Ectodermal cell (in vitro differentiated cells): Measurements from ENCODE around the gene KIF5A.

ENCODE experiments used
- H3K27ac ChIP-seq: 2 replicates; pipeline ENCODE4 v1.7.0; 2013; ENCODE audit warnings: mild to moderate bottlenecking, low read depth, low read length; ENCODE audit not compliant: insufficient read depth, poor library complexity, severe bottlenecking
- H3K27me3 ChIP-seq: 2 replicates; pipeline ENCODE4 v1.7.0; 2013; ENCODE audit warnings: mild to moderate bottlenecking, low read length; ENCODE audit not compliant: insufficient read depth, control insufficient read depth, poor library complexity, severe bottlenecking
- H3K36me3 ChIP-seq: one replicate; pipeline ENCODE4 v1.7.0; 2013; ENCODE audit warnings: low read length; ENCODE audit not compliant: control insufficient read depth, insufficient read depth
- H3K4me1 ChIP-seq: one replicate; pipeline ENCODE4 v1.7.0; 2013; ENCODE audit warnings: low read length; ENCODE audit not compliant: control insufficient read depth, insufficient read depth
- H3K4me3 ChIP-seq: 2 replicates; pipeline ENCODE4 v1.7.0; 2013; ENCODE audit warnings: low read depth, low read length, control low read depth; ENCODE audit not compliant: insufficient read depth
- H3K9me3 ChIP-seq: 2 replicates; pipeline ENCODE4 v1.7.0; 2013; ENCODE audit warnings: mild to moderate bottlenecking, low read length, moderate library complexity; ENCODE audit not compliant: control insufficient read depth
- WGBS, 2 experiments: methylation state at CpG; one replicate each; pipeline ENCODE4 v1.1.7; 2013; ENCODE audit warnings: missing lambda C conversion rate in 2 of 2; 5-methylcytosine and 5-hydroxymethylcytosine counted together

Gene KIF5A

DNA sequence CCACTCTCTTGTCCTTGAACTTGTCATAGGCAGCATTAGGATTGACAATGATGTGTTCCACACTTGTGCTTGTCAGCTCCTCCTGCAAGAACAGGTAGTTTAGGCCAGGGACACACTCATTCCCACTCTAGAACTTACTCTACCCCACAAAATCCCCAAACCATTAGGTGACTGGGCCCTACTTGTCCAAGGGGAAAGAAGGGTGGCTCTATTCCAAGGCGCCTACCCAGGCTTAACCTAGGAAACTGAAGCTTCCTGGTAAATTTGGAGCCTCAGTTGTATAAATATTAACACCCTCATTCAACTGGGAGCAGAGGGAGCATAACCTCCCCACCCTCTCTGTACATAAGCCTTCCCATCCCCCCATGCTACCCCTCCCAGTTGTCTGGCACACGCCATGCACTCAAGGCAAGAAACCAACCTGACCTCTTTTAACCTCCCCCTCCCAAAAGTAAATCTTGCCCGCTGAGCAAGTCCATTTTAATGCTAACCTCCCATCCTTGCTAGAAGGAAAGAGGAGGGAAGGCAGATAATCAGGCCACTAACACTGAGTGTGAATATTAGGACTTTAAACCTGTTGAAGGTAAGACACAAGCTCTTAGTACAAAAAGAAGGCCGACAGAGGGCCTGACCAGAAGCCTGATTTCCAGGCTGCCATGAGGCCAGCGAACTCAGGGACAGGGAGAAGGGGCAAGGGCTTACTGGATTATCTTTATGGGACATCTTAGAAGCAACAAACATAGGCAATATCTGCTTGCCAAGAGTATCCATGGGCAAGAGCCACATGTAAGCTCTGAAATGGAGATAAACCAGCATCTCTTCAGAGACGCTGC lies 13.9 kb upstream of the KIF5A start:
- Histone ChIP-seq H3K27me3 (no peaks in the 10 kb centered on the region), H3K36me3 (peaks cover 28% of the 10 kb centered on the region), H3K4me3 (no peak overlapping the region), H3K4me1 (no peaks in the 10 kb centered on the region), H3K27ac (no peak overlapping the region), H3K9me3 (no peaks in the 10 kb centered on the region)
- 68 to 69% methylated on average over 6 of the region's 6 CpGs for WGBS, 2 experiments

DNA sequence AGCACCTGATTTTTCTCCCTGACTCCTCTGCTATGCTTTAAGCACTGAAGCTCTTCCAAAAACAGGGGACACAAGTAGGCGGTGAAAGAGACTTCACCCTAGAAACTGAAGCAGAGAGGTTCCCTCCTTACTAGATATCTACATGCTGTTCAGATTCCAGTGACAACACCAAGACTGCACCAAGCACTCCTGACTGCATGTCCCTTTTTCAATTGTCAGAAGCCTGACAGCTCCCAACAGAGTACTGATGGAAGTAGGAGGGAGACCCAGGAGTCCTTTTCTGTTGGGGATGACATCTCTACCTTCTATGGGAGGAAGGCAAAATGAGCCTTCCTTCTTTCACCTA lies 13.3 kb upstream of the KIF5A start:
- Histone ChIP-seq H3K4me3 (no peak overlapping the region), H3K36me3 (peaks cover 30% of the 10 kb centered on the region), H3K27me3 (no peaks in the 10 kb centered on the region), H3K4me1 (no peaks in the 10 kb centered on the region), H3K9me3 (no peaks in the 10 kb centered on the region), H3K27ac (no peak overlapping the region)
- WGBS, 2 experiments: 96 to 97% methylated on average over 1 of the region's 1 CpG

DNA sequence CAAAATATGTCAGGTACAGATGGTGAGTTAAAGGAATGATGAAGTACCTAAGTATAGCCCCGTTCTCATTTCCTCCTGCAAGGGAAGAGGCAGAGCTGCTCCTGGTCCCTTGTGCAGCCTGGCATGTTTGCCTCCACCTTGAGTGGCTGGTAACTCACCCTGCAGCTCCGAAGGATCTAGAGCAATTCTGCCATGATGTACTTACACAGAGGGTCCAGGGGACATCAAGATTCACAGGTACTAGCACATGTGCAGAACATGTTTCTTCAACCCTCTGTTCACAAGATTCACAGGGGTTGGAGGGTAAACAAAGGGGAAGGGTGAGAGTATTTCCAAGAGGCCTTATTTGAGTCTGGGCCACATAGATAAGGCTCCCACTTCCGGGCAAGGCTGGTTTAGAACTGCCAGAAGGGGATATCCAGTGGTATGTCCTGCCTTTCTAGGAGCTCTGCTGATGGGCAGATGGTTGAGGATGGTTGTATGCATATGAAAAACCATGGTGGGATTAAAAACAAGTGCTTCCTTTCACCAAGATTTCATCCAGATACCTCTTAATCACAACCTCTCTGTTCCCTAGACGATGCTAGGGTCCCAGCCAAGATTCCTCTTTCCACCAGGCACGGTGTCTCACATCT lies 10.6 kb upstream of the KIF5A start:
- no peaks in the 10 kb centered on the region for H3K4me1 ChIP-seq
- WGBS, 2 experiments: 86 to 94% methylated on average over 5 of the region's 5 CpGs
- H3K9me3 ChIP-seq: no peaks in the 10 kb centered on the region
- no peak overlapping the region for H3K4me3 ChIP-seq
- no peak overlapping the region for H3K27ac ChIP-seq
- peaks cover 14% of the 10 kb centered on the region for H3K36me3 ChIP-seq
- no peaks in the 10 kb centered on the region for H3K27me3 ChIP-seq

DNA sequence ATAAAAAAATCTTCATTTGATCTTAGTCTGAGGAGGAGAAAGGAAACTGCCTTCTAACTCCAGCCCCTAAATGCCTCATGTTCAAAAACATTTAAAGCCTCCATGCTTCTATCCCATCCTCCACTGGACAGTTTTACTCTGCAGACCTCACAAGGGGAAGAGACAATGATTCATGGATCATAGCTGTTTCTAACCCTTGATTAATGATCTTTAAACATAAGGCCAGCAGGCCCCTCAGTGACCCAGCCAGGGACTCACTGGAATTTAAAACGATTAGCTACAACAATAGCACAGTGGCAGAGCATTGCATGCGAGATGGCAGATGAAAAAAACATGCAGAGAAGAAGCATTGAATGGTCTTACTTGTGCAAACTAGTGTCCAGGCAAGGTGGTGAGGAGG lies 8.8 kb upstream of the KIF5A start:
- Histone ChIP-seq H3K9me3 (no peaks in the 10 kb centered on the region), H3K4me1 (peaks cover 1% of the 10 kb centered on the region), H3K4me3 (no peak overlapping the region), H3K27me3 (no peaks in the 10 kb centered on the region), H3K27ac (no peak overlapping the region), H3K36me3 (peaks cover 10% of the 10 kb centered on the region)
- whole genome bisulfite sequencing, 2 experiments: 90 to 91% methylated on average over 2 of the region's 2 CpGs

DNA sequence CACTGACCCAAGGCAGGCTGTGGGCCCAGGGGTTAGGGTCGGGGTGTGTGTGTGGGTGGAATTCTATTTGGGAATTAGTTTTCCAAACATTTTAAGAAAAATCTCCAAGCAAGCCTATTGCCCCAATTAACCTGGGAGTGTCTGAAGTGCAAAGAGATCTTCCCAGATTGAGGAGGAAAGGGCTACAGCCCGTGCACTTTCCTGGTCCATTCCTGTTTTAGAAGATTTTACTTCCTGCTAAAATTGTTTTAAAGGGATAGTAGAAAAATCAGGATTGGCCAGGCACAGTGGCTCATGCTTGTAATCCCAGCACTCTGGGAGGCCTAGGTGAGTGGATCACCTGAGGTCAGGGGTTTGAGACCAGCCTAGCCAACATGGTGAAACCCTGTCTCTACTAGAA lies 8.1 kb upstream of the KIF5A start:
- no peak overlapping the region for H3K4me3 ChIP-seq
- no peak overlapping the region for H3K27ac ChIP-seq
- H3K36me3 ChIP-seq: peaks cover 10% of the 10 kb centered on the region
- no peaks in the 10 kb centered on the region for H3K9me3 ChIP-seq
- H3K27me3 ChIP-seq: no peaks in the 10 kb centered on the region
- 81 to 100% methylated on average over 2 of the region's 2 CpGs for WGBS, 2 experiments
- peaks cover 5% of the 10 kb centered on the region for H3K4me1 ChIP-seq

DNA sequence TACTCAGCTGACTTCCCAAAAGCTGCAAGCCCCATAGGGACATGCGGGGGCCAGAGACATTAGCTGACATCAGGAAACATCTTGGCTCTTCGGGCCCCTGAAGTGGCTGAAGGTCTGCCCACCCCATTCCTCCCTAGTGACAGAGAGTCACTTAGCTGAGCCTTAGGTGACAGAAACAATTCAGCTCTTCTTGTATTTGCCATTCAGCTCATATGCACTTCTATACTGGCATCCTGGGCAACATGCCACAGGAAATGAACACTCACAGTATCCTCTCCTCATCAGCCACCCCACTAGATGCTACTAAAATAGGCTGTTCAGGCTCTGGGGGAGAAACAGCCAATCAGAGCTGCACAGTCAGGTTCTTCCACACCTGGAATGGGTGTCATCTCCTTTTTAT lies 6.3 kb upstream of the KIF5A start:
- Histone ChIP-seq H3K27ac (no peak overlapping the region), H3K4me3 (no peak overlapping the region), H3K9me3 (no peaks in the 10 kb centered on the region), H3K4me1 (peaks cover 5% of the 10 kb centered on the region), H3K27me3 (peaks cover 11% of the 10 kb centered on the region), H3K36me3 (peaks cover 10% of the 10 kb centered on the region)
- 95 to 96% methylated on average over 2 of the region's 2 CpGs for WGBS, 2 experiments

DNA sequence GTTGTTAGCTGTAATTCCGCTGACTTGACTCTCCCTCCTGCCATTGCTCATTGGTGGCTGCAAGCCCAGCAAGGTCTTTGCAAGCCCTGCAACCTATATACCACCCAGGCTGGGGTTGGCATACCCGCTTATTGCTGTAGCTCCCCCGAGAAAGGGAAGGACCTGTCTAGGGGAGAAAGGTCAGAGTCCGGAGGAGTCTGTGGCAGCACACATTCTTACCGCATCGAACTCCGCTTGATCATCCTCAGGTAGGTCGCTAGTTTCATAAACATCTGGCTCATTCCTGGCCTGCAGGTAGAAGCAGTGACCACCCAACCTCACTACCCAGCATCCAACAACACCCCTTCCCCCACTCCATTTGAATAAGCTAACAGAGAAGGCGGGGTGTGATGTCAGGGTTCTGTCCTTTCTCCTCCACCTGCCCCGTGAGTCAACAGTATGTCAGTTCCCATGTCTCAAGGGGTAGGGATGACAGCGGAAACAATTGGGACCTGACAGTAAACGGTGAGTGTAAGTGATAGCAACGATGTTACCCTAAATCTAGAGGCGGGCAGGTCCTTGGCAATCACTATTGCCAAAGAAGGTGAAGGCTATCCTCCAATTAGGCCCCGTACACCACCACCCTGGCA lies 3.9 kb upstream of the KIF5A start:
- Histone ChIP-seq H3K9me3 (no peaks in the 10 kb centered on the region), H3K4me1 (peaks cover 7% of the 10 kb centered on the region), H3K27ac (no peak overlapping the region), H3K4me3 (peak overlapping the region; percentile 71), H3K27me3 (peaks cover 33% of the 10 kb centered on the region), H3K36me3 (peaks cover 5% of the 10 kb centered on the region)
- 67 to 70% methylated on average over 15 of the region's 15 CpGs for WGBS, 2 experiments

DNA sequence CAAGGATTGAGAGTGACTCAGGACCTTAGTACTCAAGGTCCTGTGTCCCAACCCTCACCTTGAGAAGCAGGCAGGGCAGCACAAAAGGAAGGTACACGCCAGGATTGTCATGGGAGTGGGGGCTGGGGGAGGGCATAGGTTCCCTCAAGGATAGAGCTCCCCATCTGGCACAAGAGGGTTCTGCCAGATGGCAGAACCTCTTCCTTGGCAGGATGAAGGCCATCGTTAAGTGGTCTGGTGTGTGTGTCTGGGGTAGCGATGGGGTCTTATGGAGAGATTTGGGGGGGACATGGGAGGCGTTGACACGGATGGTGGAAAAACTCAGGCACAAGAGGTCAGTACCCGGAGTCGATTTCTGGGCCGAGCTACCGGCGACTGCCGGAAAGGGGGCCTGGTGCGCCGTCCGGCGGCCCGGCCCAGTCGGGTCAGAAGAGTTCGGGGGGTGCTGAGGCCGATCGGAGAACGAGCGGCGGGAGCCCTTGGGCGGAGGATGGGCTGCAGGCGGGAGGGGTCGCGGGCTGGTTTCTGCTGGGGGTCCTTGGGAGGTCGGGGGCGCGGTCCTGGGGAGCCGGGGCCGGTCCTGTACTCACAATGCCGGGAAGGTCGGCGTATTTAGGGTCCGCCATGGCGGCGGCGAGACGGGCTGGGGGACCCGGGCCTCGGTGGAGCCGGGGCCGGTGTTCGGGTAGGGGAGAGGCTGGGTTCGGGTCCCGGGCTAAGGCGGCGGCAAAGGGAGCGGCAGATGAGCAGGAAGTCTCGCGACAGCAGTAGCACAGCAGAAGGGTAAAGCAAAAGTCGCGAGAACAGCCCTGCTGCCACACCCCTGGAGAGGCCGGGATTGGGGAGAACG lies 3.2 kb upstream of the KIF5A start, which contains the start of gene DCTN2:
TSS of gene DCTN2 (minus strand) at position 755 of the 850 bp plus-strand sequence. CDS start at position 626, 129 bp downstream.
- Histone ChIP-seq H3K4me3 (peak within 1 kb of the TSS; percentile 71), H3K36me3 (peaks cover 2% of the 10 kb centered on the region), H3K27ac (no peak within 1 kb of the TSS), H3K27me3 (peaks cover 33% of the 10 kb centered on the region), H3K9me3 (no peaks in the 10 kb centered on the region), H3K4me1 (peaks cover 13% of the 10 kb centered on the region)
- 1% methylated on average over 56 of the region's 56 CpGs for WGBS, 2 experiments

DNA sequence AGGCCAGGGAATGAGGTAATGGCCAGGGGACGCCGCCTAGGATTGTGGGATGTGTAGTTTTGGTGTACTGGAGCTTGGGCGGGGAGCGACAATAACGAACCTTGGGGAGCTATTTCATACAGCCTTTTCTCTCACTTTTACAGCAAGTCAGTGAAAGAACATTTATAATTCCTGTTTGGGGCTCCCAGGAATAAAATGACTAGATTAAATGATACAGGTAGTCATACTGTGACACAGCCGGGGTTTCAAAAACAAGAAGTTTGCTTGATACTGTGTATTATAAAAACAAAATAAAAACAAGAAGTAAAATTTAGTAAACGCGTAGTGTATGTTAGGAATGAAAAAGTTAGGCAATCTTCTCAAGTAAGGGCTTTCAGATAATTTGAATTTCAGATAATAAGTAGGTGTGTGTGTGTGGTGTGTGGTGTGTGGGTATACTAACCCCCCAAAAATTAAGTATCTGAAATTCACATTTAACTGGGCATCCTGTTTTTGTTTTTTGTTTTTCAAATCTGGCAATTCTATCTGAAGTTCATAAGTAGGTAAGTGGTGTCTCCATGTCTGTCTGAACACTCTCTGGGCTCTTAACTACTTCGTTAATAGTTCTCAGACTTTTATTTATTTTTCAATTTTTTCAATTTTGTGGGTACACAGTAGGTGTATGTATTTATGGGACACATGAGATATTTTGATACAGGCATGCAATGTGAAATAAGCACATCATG lies 2.4 kb upstream of the KIF5A start:
- Histone ChIP-seq H3K36me3 (no peaks in the 10 kb centered on the region), H3K9me3 (no peaks in the 10 kb centered on the region), H3K27ac (no peak overlapping the region), H3K4me1 (peaks cover 21% of the 10 kb centered on the region), H3K27me3 (peaks cover 33% of the 10 kb centered on the region), H3K4me3 (peak overlapping the region; percentile 71)
- 22 to 23% methylated on average over 5 to 7 of the region's 9 CpGs for WGBS, 2 experiments
